Thyroid gland (tissue), 4 donors: ENCODE measurements around the gene SMCHD1.

Source experiments
- CTCF ChIP-seq, 6 experiments: fragments of 200-600 bp in 3 of 6; fragments of 450-650 bp in 3 of 6; sonication (generic) in 3 of 6; IDR thresholded peaks; one replicate each; pipeline ENCODE4 v1.5.1; 2016 to 2019; ENCODE audit warnings: antibody characterized with exemption in 6 of 6, mild to moderate bottlenecking in 2 of 6, inconsistent platforms in 1 of 6, moderate library complexity in 1 of 6
- POLR2A ChIP-seq, 2 donors: fragments of 450-650 bp; IDR thresholded peaks; one replicate each; pipeline ENCODE4 v1.6.1; 2017; ENCODE audit warnings: antibody characterized with exemption in 2 of 2, mild to moderate bottlenecking in 2 of 2, moderate library complexity in 1 of 2

GRCh38 chr18:2758309-2758708, 102.8 kb downstream of the SMCHD1 start:
- no peak for TF ChIP-seq CTCF (IDR thresholded peaks at IDR 0.05)
- no peak for TF ChIP-seq POLR2A (IDR thresholded peaks at IDR 0.05)
